Fibroblast of peridontal ligament (primary cell): ENCODE results near the gene BTG4.

Experiments used
- DNase-seq: peaks from one replicate; pipeline ENCODE4 v3.0.0-alpha.2; 2010; ENCODE audit errors: extremely low read depth

The BTG4 gene

GRCh38 chr11:111512296-111513239, at the start of gene BTG4:
BTG4 (minus strand) TSS chr11:111512386; CDS start chr11:111498776, 13,610 bp downstream.
- DNase-seq, result no peak

GRCh38 chr11:111561791-111562325, 49.7 kb upstream of the BTG4 start:
- DNase-seq, result peak; percentile 96

- no peak for DNase-seq
Measured at GRCh38 chr11:111561306-111561705, 49.1 kb upstream of the BTG4 start.

GRCh38 chr11:111560800-111561199, 48.6 kb upstream of the BTG4 start:
- DNase-seq, result no peak

- DNase-seq, result no peak
Measured at GRCh38 chr11:111559800-111560464, 47.7 kb upstream of the BTG4 start.

- peak; percentile 99 for DNase-seq
Measured at GRCh38 chr11:111557425-111558111, 45.4 kb upstream of the BTG4 start.

- DNase-seq, result peak; percentile 65
Measured at GRCh38 chr11:111555255-111555654, 43.1 kb upstream of the BTG4 start.

GRCh38 chr11:111554532-111554931, 42.3 kb upstream of the BTG4 start:
- no peak for DNase-seq

- no peak for DNase-seq
Measured at GRCh38 chr11:111550258-111550657, 38.1 kb upstream of the BTG4 start.

GRCh38 chr11:111549869-111550203, 37.6 kb upstream of the BTG4 start:
- no peak for DNase-seq

- peak; percentile 55 for DNase-seq
Measured at GRCh38 chr11:111549196-111549868, 37.1 kb upstream of the BTG4 start.

- no peak for DNase-seq
Measured at GRCh38 chr11:111548525-111548924, 36.3 kb upstream of the BTG4 start.

- DNase-seq, result no peak
Measured at GRCh38 chr11:111542606-111543275, 30.6 kb upstream of the BTG4 start.

- DNase-seq, result peak; percentile 84
Measured at GRCh38 chr11:111541254-111542061, 29.3 kb upstream of the BTG4 start.

GRCh38 chr11:111540937-111541253, 28.7 kb upstream of the BTG4 start:
- DNase-seq, result no peak

GRCh38 chr11:111540114-111540936, 28.1 kb upstream of the BTG4 start, which contains the start of gene LAYN:
LAYN (plus strand) TSS chr11:111540720; CDS start chr11:111540844, 124 bp downstream.
- no peak for DNase-seq

- no peak for DNase-seq
Measured at GRCh38 chr11:111539426-111540113, 27.4 kb upstream of the BTG4 start.

GRCh38 chr11:111538407-111539114, 26.4 kb upstream of the BTG4 start:
- DNase-seq, result no peak
